Mucosa of descending colon (tissue), 3 donors: Measurements from ENCODE around the gene KRTAP4-11. TPM values are rescaled to one million over a fixed set of nuclear protein-coding genes. Genes with fewer than 3 reads are reported as not detected.
A peak's percentile ranks its signal among the peaks of the same experiment; 100 is the strongest.
"Not testable (repeated sequence)": the region's sequence is repeated elsewhere in the genome, so short reads cannot be mapped to it uniquely, and the experiment has no call there.

Experiments
- ATAC-seq: fragments of 200-7000 bp; cut with Tn5 transposase; one replicate; pipeline ENCODE4 v1.9.1; 2020; ENCODE audit warnings: mild to moderate bottlenecking, moderate library complexity
- DNase-seq, 3 donors: peaks; one replicate each; pipeline ENCODE4 v3.0.0-alpha.2; 2020
- H3K36me3 ChIP-seq: fragments of 200-600 bp; one replicate; pipeline ENCODE4 v1.8.0; 2021; ENCODE audit warnings: low read depth, mild to moderate bottlenecking
- H3K4me1 ChIP-seq: fragments of 200-600 bp; one replicate; pipeline ENCODE4 v1.8.0; 2021; ENCODE audit warnings: low read depth, mild to moderate bottlenecking
- H3K4me3 ChIP-seq: fragments of 200-600 bp; one replicate; pipeline ENCODE4 v1.8.0; 2021; ENCODE audit warnings: mild to moderate bottlenecking
- H3K9me3 ChIP-seq: fragments of 200-600 bp; one replicate; pipeline ENCODE4 v1.8.0; 2021; ENCODE audit warnings: mild to moderate bottlenecking
- intact Hi-C, 2 donors: fragments of 100-400 bp; cut with DNase I in 1 of 2; cut with micrococcal nuclease in 1 of 2; formaldehyde crosslinking; loops; one replicate each; pipeline versions ENCODE4 v1.11.0 to v1.11.1; 2022; cut with DNase I, micrococcal nuclease
- total RNA-seq, 3 donors: library from RNA; stranded (reverse); fragmentation: NEBNext Ultra II Directional in 2 of 3; extraction: Animal tissue kit (Norgen Biotek cat#: 25700) in 2 of 3; gene quantifications; one replicate each; pipeline versions ENCODE4 v1.2.1 to v1.2.4, GENCODE V29; 2021 to 2023
- TF ChIP-seq, protein P1 (sequence below): fragments of 200-600 bp; IDR thresholded peaks from one replicate; pipeline ENCODE4 v1.8.0; 2022; ENCODE audit warnings: antibody characterized with exemption, mild to moderate bottlenecking
- donor health status: DM: no; HTN: no; CAD: no; lungs with moderate emphysema.
- donor health status: DM: no; HTN: no; CAD: no.
- donor health status: DM: no; HTN: yes; CAD: no.

KRTAP4-11 gene
- total RNA-seq, 3 donors from 2014 or later: not detected

- peaks cover 10% of the 10 kb centered on the region for H3K9me3 ChIP-seq
- no peak overlapping the region for H3K4me3 ChIP-seq
- ATAC-seq: no peak
- no peak for DNase-seq
- no peaks in the 10 kb centered on the region for H3K4me1 ChIP-seq
- intact Hi-C loops: no loop called here
- TF ChIP-seq, protein P1, sequence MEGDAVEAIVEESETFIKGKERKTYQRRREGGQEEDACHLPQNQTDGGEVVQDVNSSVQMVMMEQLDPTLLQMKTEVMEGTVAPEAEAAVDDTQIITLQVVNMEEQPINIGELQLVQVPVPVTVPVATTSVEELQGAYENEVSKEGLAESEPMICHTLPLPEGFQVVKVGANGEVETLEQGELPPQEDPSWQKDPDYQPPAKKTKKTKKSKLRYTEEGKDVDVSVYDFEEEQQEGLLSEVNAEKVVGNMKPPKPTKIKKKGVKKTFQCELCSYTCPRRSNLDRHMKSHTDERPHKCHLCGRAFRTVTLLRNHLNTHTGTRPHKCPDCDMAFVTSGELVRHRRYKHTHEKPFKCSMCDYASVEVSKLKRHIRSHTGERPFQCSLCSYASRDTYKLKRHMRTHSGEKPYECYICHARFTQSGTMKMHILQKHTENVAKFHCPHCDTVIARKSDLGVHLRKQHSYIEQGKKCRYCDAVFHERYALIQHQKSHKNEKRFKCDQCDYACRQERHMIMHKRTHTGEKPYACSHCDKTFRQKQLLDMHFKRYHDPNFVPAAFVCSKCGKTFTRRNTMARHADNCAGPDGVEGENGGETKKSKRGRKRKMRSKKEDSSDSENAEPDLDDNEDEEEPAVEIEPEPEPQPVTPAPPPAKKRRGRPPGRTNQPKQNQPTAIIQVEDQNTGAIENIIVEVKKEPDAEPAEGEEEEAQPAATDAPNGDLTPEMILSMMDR: no peak
- H3K36me3 ChIP-seq: no peaks in the 10 kb centered on the region
Observed at GRCh38 chr17:41141361-41141760, 23.2 kb upstream of the KRTAP4-11 start.

GRCh38 chr17:41140360-41141131 is 22.4 kb upstream of the KRTAP4-11 start, which contains the start of gene KRTAP4-6:
TSS of gene KRTAP4-6 (minus strand) at chr17:41140544. CDS start at chr17:41140487, 57 bp downstream.
- H3K4me1 ChIP-seq: no peaks in the 10 kb centered on the region
- H3K4me3 ChIP-seq: no peak within 1 kb of the TSS
- H3K9me3 ChIP-seq: peaks cover 10% of the 10 kb centered on the region
- no peaks in the 10 kb centered on the region for H3K36me3 ChIP-seq
- DNase-seq (no peak), ATAC-seq (no peak)
- TF ChIP-seq, protein P1: no peak
- intact Hi-C loops: no loop called here

- H3K36me3 ChIP-seq, H3K4me3 ChIP-seq, H3K9me3 ChIP-seq, H3K4me1 ChIP-seq, intact Hi-C loops, ATAC-seq: not testable (repeated sequence)
- DNase-seq: peak in 1 of 3 donors; percentile 44
Observed at GRCh38 chr17:41139865-41140264, 21.7 kb upstream of the KRTAP4-11 start.

DNA sequence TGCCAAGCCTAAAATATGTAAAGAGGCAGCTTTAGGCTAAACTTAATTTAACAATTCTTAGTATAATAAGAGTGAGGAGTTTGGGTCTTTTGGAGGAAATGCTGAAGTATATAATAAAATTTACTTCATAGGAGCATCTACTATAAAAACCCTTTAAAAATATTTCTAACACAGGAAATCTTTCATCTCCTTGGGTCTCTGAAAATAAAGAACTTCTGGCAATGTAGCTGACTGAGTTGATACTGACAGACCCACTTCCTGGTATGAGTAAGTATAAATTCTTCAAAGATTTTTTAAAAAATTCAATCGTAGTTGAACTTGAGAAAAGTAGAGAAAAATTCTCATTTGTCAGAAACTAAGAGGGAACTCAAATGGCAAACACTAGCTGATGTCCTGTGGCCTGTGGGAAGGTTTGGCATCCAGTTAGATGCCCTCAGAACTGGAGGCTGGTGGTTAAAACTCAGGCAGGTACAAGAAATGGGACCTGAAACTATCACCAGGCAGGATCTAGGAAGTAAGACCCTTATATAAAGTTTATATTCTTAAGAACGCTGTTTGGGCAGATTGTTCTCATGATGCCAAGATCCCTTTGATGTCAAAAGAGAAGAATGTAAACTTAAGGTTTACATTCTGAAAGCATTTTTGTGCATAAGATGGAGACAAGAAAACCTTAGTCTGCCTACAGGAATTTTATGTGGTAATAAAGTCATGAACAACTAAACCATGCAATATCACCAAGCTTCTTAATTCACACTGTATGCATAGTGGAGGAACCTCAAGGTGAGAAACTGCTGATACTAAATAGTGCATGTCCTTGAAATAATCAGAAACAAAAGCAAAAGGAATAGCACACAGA is 15.9 kb upstream of the KRTAP4-11 start:
- Histone ChIP-seq H3K4me1 (no peaks in the 10 kb centered on the region), H3K4me3 (no peak overlapping the region), H3K9me3 (no peaks in the 10 kb centered on the region), H3K36me3 (no peaks in the 10 kb centered on the region)
- TF ChIP-seq, protein P1: no peak
- no peak for DNase-seq
- no peak for ATAC-seq
- intact Hi-C loops: no loop called here

DNA sequence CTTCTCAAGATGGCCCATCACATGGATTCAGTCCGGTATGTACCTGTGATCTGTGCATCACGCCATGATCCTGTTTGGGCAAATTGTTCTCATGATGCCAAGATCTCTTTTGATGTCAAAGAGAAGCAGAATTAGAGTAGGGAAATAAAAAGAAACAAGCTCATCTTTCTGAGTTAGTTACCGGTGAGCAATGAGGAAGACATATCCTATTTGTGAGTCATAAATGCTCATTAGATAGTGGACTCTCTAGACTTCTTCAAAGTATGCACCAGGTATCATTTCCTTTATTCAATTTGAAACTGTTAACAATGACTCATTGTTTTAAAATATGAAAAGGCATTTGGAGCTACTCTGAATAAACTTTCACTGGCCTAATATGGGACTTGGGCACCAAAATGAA is 13.8 kb upstream of the KRTAP4-11 start:
- ATAC-seq (no peak), DNase-seq (no peak)
- Histone ChIP-seq H3K36me3 (no peaks in the 10 kb centered on the region), H3K4me3 (no peak overlapping the region), H3K4me1 (no peaks in the 10 kb centered on the region), H3K9me3 (no peaks in the 10 kb centered on the region)
- intact Hi-C loops: no loop called here
- TF ChIP-seq, protein P1: no peak

DNA sequence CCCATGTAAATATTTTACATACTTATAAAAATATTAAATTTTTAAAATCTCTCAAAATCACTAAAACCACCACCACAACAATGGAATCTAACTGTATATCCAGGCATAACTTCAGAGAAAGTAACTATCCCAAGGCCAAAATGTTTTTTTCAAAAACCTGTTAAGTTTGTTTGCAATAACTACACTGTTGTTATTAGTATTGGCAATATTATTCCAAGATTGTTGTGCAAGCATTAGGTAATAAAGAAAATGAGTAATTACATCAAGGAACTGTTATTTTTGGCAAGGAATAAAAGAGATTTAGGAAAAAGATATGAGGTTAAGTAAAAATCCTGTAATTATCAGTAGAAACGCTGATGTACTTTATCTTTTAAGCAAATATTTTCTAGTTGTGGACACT is 9.2 kb upstream of the KRTAP4-11 start:
- H3K4me1 ChIP-seq: no peaks in the 10 kb centered on the region
- TF ChIP-seq, protein P1: no peak
- H3K4me3 ChIP-seq: no peak overlapping the region
- H3K9me3 ChIP-seq: no peaks in the 10 kb centered on the region
- ATAC-seq (no peak), DNase-seq (no peak)
- intact Hi-C loops: no loop called here
- H3K36me3 ChIP-seq: no peaks in the 10 kb centered on the region
